Fibroblast of skin of scalp (primary cell): Measurements from ENCODE around the gene ZNF664.

Experiments
- DNase-seq: peaks from one replicate; pipeline ENCODE4 v3.0.0-alpha.2; 2013

ZNF664 gene

GRCh38 chr12:123991372-123991951 lies 18.4 kb downstream of the ZNF664 start:
- no peak for DNase-seq

GRCh38 chr12:123992118-123992825 lies 19.3 kb downstream of the ZNF664 start:
- DNase-seq, result no peak

DNA sequence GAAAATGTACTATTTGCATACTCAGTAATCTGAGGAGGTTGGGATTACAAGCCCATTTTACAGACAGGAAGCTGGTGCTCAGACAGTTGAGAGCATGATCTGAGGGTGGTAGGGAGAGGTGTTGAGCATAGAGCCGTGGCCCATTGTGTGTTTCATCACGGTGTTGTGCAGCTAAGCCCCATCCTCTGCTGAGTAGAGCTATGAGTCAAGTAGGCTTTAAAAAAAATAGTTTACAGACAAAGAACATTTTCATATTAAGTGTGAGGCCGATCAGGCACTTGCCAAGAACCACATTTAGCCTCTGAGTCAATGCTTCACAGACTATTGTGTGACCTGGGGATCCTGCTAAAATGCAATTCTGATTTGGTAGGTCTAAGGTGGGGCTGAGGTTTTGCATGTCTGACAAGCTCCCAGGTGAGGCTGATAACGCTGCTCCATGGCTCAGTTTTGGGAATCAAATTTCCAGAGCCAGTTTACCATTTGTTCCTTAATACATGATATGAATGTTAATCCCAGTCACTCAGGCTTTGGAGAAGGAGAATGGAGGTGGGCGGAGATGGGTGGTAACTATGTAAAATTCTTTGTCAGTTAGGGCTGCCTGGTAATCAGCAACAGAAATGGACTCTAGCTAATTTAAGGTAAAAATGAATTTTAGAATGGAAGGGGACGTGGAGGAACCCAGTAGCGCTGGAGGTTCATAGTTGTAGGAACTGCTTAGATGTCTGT lies 22.2 kb downstream of the ZNF664 start:
- DNase-seq, result peak; percentile 45

GRCh38 chr12:123996581-123996980 lies 23.6 kb downstream of the ZNF664 start:
- DNase-seq, result no peak

- no peak for DNase-seq
These were observed 24.2 kb downstream of the ZNF664 start for GRCh38 chr12:123997033-123997822.

GRCh38 chr12:123997908-123998307 lies 24.9 kb downstream of the ZNF664 start:
- DNase-seq, result no peak

DNA sequence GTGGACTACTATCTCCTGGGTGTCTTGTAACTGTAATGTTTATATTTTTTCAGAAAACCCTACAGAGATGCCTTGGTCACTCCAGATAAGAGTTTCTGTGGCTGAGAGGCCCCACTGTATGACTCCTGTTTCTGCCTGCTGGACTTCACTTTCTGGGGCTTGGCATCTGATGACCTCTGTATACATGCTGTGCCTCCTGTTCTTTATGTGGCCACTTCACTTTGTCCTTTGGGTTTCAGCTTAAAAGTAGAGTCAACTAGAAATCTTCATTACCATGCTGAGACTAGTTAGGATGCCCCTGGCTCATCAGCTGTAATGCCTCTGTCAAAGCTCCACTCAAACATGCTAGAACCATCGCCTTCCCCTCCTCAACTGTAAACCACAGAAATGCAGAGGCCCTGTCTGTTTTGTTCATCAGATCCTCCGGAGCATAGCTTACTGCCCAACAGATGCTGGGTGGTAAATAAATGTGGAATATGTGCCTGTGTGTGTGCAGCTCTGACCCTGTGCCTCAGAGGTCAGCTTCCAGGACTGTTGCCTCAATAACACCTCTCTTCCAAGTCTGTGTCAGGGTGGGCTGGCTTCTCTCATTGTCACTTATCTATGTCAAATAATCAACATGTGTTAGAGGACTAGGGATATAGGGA lies 25.5 kb downstream of the ZNF664 start:
- peak; percentile 27 for DNase-seq

- no peak for DNase-seq
These were observed 26.0 kb downstream of the ZNF664 start for GRCh38 chr12:123998991-123999359.

GRCh38 chr12:124000111-124000510 lies 27.1 kb downstream of the ZNF664 start:
- DNase-seq, result no peak

GRCh38 chr12:124001343-124001742 lies 28.3 kb downstream of the ZNF664 start:
- no peak for DNase-seq

DNA sequence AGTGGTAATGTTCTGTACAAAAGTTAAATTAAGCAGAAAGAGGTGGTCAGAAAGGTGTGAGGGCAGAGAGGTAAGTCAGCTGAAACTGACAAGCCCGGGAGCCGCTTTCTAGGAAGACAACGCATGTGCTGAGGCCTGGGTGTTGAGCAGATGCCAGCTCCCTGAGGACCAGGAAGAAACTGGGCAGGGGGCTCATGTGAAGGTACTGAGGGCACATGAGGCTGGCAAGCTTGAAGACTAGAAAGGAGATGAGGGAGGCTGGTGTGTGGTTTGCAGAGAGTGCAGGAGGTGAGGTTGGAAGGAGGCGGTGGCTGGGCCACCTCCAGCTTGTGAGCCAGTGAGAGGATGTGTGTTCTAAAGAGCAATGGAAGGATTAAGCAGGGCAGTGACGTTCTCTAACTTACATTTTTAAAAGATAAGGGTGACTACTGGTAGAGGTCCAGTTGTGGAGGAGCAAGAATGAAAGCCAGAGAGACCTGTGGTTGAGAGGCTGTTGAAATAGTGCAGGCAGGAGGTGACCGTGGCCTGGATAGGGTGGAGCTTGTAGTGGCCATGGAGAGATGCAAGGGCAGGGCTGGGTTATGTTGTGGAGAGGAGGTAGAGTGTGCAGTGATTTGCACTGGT lies 29.1 kb downstream of the ZNF664 start:
- no peak for DNase-seq

- DNase-seq, result no peak
These were observed 29.6 kb downstream of the ZNF664 start for GRCh38 chr12:124002654-124003053.

- no peak for DNase-seq
These were observed 31.3 kb downstream of the ZNF664 start for GRCh38 chr12:124004233-124004875.

GRCh38 chr12:124006085-124006845 lies 33.2 kb downstream of the ZNF664 start:
- DNase-seq, result no peak

DNA sequence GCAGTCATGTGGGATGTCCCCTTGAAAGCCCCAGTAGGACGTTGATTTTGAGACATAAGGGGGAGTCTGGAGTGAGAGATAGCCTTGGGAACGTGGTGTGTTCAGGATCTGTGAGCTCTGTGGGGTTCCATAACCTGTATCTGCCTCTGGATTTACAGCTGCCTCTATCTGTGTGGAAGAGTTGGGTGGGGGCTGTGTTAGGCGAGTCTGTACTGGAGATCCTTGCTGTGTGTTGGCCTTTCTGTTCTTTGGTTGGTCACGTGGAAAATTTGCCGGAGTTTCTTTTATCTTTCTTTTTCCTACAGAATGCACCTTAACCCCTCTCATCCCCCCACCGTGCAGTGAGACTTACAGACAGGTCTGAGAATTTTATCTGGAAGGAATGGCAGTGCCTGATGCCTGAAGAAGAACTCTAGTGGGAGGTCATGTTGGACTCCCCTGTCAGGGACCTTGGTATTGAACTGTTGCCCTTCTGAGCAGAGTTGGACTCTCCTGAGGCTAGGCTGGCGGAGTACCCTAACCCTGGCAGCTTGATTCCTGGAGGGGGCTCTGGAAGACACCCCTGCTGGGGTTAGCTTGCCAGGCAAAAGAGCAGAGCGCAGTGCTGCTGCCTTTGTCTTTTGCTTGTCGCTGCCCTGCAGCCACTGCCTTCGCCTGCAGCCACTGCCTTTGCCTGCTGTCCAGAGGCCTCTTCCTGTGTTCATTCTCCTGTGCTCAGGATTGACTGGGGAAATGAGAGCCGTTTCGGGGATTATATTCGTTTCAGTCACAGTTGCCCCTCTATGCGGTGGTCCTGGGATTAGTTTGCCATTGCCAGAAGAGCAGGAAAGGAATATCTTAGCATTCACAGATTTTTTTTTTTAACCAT lies 34.1 kb downstream of the ZNF664 start:
- DNase-seq, result no peak

DNA sequence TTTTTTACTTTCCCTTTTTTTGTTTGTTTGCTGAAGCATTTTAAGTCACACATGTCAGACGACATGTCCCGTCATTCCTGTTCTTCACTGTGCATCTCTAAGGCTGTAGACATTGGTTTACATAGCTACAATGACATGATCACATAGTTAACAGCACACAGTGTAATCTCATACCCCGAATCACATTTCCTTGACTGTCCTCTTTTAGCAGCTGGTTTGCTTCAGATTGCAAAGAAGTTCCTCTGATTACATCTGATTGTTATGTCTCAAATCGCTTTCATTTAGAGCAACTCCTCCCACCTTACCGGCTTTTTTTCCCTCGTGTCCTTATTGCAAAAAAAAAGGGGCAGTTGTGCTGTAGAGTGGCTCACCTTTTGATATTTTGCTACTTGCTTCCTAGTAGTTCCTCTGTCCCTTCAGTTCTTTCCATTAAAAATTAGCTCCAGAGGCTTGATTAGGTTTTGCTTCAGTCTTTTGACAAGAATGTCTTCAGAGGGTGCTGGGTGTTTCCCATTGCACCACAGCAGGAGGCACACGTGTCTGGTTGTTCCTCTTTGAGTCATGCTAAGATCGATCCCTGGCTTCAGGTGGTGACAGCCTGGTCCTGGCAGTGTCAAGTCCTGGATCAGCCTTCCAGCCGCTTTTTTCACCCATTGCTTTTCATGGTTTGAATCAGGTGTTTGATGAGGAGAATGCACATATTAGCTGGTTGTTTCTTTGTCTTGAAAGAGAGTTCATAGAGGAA lies 35.0 kb downstream of the ZNF664 start:
- DNase-seq, result peak; percentile 31

DNA sequence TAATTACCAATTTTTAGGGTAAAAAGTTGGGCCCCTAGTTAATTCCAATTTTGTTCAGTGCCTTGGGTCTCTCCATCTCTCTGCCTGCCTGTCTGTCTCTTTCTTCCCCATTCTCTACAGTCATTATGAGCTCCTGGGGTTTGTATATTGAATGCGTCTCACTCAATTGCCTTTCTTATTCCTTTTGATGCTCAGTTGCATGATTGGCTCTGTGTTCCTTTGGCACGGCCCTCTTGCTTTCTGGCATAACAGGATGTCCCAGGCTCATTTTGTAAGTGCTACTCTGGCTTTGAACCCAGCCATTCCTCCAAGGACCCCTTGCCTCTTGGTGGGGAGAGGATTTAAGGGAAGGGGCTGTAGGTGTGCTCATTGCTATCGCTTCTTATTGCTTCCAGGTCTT lies 35.6 kb downstream of the ZNF664 start:
- DNase-seq, result no peak

DNA sequence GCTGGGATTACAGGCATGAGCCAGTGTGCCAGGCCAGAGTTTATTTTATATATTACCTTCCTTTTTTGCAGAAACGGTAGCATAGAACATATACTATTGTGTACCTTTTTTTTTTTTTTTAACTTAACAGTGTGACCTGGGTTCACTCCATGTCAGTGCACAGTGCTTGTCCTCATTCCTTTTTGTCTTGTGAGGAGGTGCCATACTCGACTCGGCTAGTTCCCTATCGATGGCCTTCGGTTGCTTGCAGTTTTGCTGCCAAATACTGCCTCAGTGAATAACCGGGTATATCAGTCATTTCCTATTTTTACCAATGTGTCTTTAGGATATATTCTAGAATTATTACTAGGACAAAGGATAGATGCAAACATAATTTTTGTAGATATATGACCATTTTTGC lies 36.8 kb downstream of the ZNF664 start:
- DNase-seq, result no peak

DNA sequence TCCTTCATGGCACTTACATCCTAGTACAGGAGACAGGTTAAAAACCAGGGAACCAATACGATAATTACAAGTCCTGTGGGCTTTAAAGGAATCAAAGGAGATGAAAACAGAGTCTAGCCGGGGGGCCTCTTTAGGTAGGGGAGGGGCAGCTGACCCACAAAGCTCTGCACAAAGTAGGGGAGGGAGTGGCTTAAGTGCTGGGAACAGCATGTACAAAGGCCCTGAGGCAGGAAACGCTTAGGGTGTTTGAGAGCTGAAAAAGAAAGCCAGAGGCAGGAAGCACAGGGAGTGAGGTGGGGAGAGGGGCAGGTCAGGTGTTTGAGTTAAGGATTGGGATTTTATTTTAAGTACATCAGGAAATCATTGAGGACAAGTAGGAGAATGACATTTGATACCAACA lies 37.7 kb downstream of the ZNF664 start:
- no peak for DNase-seq
